ENCODE results near the gene SKIC8. TPM values are rescaled to one million over a fixed set of nuclear protein-coding genes. Genes with fewer than 3 reads are reported as not detected.

Gene SKIC8
- total RNA-seq, 1 donor from 2014 or later, result 43.6 TPM

GRCh38 chr15:78256044-78256437, 43.4 kb downstream of the SKIC8 start:
- Mint-ChIP-seq H3K27ac (ENCODE audit: unreplicated experiment) (no peak overlapping the region), H3K36me3 (ENCODE audit: low read depth, unreplicated experiment) (no peaks in the 10 kb centered on the region), H3K4me1 (ENCODE audit: low read depth, unreplicated experiment) (no peaks in the 10 kb centered on the region), H3K9me3 (ENCODE audit: unreplicated experiment) (peaks cover 9% of the 10 kb centered on the region), H3K27me3 (ENCODE audit: low read depth, unreplicated experiment) (peaks cover 7% of the 10 kb centered on the region), H3K4me3 (ENCODE audit: unreplicated experiment) (no peak overlapping the region)
- Histone ChIP-seq H3K4me2 (ENCODE audit: low read length) (no peak overlapping the region), H2AFZ (ENCODE audit: low read depth, low read length) (no peak overlapping the region), H3K27me3 (ENCODE audit: insufficient read depth, low read length) (no peaks in the 10 kb centered on the region), H3K9ac (ENCODE audit: low read length) (no peak overlapping the region), H3K79me2 (ENCODE audit: insufficient read depth, low read length) (no peaks in the 10 kb centered on the region), H3K4me1 (ENCODE audit: insufficient read depth, low read length) (no peaks in the 10 kb centered on the region), H3K4me3 (ENCODE audit: insufficient read depth, low read depth, low read length) (no peak overlapping the region), H3K36me3 (ENCODE audit: insufficient read depth, low read length) (no peaks in the 10 kb centered on the region), H3K27ac (ENCODE audit: low read depth, low read length) (no peak overlapping the region), H4K20me1 (ENCODE audit: insufficient read depth, low read length) (no peaks in the 10 kb centered on the region), H3K9me3 (ENCODE audit: insufficient read depth, low read depth, low read length) (no peaks in the 10 kb centered on the region)
- DNase-seq (ENCODE audit: low read depth), result no peak
- no peak for FAIRE-seq
- no peak for TF ChIP-seq EZH2 (IDR thresholded peaks at IDR 0.05; ENCODE audit: insufficient read depth, low read length)
- TF ChIP-seq CTCF (IDR thresholded peaks at IDR 0.05; ENCODE audit: insufficient read depth, low read depth, low read length), result no peak

DNA sequence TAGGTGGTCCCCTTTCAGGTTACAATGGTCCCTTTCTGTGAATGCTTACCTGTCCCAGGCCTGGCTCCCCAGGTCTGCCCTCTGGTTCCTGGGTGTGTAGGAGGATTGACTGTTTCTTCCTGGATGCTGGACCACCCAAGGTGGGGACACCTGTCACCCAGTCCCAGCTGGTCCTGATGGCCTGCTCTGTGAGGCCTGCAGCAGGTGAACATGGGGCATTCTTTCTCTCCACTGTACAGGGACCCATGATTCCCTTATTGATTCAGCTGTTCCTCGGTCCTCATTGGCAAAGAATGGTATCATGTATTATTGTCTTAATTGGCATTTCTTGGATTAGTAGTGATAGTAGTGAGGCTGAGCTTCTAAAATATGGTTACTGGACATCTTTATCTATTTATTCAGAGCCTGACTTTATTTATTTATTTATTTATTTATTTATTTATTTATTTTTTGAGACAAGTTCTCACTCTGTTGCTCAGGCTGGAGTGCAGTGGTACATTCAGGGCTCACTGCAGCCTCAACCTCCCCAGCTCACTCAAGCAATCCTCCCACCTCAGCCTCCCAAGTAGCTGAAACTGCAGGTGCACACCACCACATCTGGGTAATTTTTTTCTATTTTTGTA, 43.9 kb downstream of the SKIC8 start:
- no peak overlapping the region for H3K4me3 Mint-ChIP-seq (ENCODE audit: unreplicated experiment)
- no peaks in the 10 kb centered on the region for H4K20me1 ChIP-seq (ENCODE audit: insufficient read depth, low read length)
- no peak overlapping the region for H2AFZ ChIP-seq (ENCODE audit: low read depth, low read length)
- DNase-seq (ENCODE audit: low read depth), result no peak
- no peaks in the 10 kb centered on the region for H3K36me3 ChIP-seq (ENCODE audit: insufficient read depth, low read length)
- H3K27ac Mint-ChIP-seq (ENCODE audit: unreplicated experiment), result no peak overlapping the region
- FAIRE-seq, result no peak
- peaks cover 8% of the 10 kb centered on the region for H3K9me3 Mint-ChIP-seq (ENCODE audit: unreplicated experiment)
- H3K79me2 ChIP-seq (ENCODE audit: insufficient read depth, low read length), result no peaks in the 10 kb centered on the region
- TF ChIP-seq CTCF (IDR thresholded peaks at IDR 0.05; ENCODE audit: insufficient read depth, low read depth, low read length), result no peak
- TF ChIP-seq EZH2 (IDR thresholded peaks at IDR 0.05; ENCODE audit: insufficient read depth, low read length), result no peak
- no peak overlapping the region for H3K4me2 ChIP-seq (ENCODE audit: low read length)
- no peaks in the 10 kb centered on the region for H3K36me3 Mint-ChIP-seq (ENCODE audit: low read depth, unreplicated experiment)
- peaks cover 6% of the 10 kb centered on the region for H3K27me3 Mint-ChIP-seq (ENCODE audit: low read depth, unreplicated experiment)
- no peaks in the 10 kb centered on the region for H3K4me1 Mint-ChIP-seq (ENCODE audit: low read depth, unreplicated experiment)
- no peak overlapping the region for H3K9ac ChIP-seq (ENCODE audit: low read length)
- no peak overlapping the region for H3K27ac ChIP-seq (ENCODE audit: low read depth, low read length)
- H3K4me1 ChIP-seq (ENCODE audit: insufficient read depth, low read length), result no peaks in the 10 kb centered on the region
- no peaks in the 10 kb centered on the region for H3K27me3 ChIP-seq (ENCODE audit: insufficient read depth, low read length)
- no peak overlapping the region for H3K4me3 ChIP-seq (ENCODE audit: insufficient read depth, low read depth, low read length)
- H3K9me3 ChIP-seq (ENCODE audit: insufficient read depth, low read depth, low read length), result no peaks in the 10 kb centered on the region

DNA sequence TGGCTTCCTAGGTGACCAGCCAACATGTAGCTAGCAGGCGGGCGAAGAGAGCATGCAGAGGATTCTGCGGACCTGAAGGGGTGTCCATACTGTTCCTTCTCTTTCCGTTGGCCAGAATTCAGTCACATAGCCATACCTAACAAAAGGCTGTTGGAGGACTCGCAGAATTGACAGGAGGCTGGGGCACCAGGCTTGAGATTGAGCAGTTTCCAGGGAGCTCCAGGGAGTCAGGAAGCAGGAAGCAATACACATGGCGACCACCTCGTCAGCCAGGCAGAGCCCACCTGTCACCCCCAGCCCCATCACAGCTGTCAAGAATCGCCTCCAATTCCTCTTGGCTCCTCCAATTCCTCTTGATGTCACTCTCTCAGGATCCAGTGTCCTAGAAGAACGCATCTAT, 48.3 kb downstream of the SKIC8 start:
- Mint-ChIP-seq H3K9me3 (ENCODE audit: unreplicated experiment) (peaks cover 6% of the 10 kb centered on the region), H3K36me3 (ENCODE audit: low read depth, unreplicated experiment) (no peaks in the 10 kb centered on the region), H3K27ac (ENCODE audit: unreplicated experiment) (no peak overlapping the region), H3K4me3 (ENCODE audit: unreplicated experiment) (no peak overlapping the region), H3K27me3 (ENCODE audit: low read depth, unreplicated experiment) (peaks cover 10% of the 10 kb centered on the region), H3K4me1 (ENCODE audit: low read depth, unreplicated experiment) (no peaks in the 10 kb centered on the region)
- FAIRE-seq (no peak), DNase-seq (ENCODE audit: low read depth) (no peak)
- Histone ChIP-seq H4K20me1 (ENCODE audit: insufficient read depth, low read length) (no peaks in the 10 kb centered on the region), H2AFZ (ENCODE audit: low read depth, low read length) (no peak overlapping the region), H3K79me2 (ENCODE audit: insufficient read depth, low read length) (no peaks in the 10 kb centered on the region), H3K4me1 (ENCODE audit: insufficient read depth, low read length) (no peaks in the 10 kb centered on the region), H3K4me2 (ENCODE audit: low read length) (no peak overlapping the region), H3K27me3 (ENCODE audit: insufficient read depth, low read length) (no peaks in the 10 kb centered on the region), H3K9ac (ENCODE audit: low read length) (no peak overlapping the region), H3K9me3 (ENCODE audit: insufficient read depth, low read depth, low read length) (no peaks in the 10 kb centered on the region), H3K27ac (ENCODE audit: low read depth, low read length) (no peak overlapping the region), H3K36me3 (ENCODE audit: insufficient read depth, low read length) (no peaks in the 10 kb centered on the region), H3K4me3 (ENCODE audit: insufficient read depth, low read depth, low read length) (no peak overlapping the region)
- TF ChIP-seq EZH2 (IDR thresholded peaks at IDR 0.05; ENCODE audit: insufficient read depth, low read length), result no peak

Data from astrocyte (in vitro differentiated cells and primary cell).